WTC11 (cell line): ENCODE measurements around the gene LARP4B. TPM values are rescaled to one million over a fixed set of nuclear protein-coding genes. Genes with fewer than 3 reads are reported as not detected.

ENCODE experiments used
- ATAC-seq: fragments of 200-7000 bp; cut with Tn5 transposase; 2 replicates; pipeline ENCODE4 v1.10.0; 2021; ENCODE audit warnings: mild to moderate bottlenecking, moderate library complexity
- CTCF ChIA-PET: fragments of 300-600 bp; sonication (Branson Sonifier 250); formaldehyde crosslinking; loops from one replicate; lab custom pipeline; 2021; ENCODE audit warnings: antibody characterized with exemption; lab: Charles Lee
- POLR2A ChIA-PET: fragments of 350-600 bp; sonication (Branson Sonifier 250); formaldehyde crosslinking; loops from one replicate; lab custom pipeline; 2021; ENCODE audit warnings: antibody characterized with exemption; lab: Charles Lee
- DNase-seq: peaks from one replicate; pipeline ENCODE4 v3.0.0; 2021; ENCODE audit warnings: low spot score
- H3K27ac Mint-ChIP-seq: 2 replicates; pipeline ENCODE4 v1.8.0; 2021; ENCODE audit warnings: mixed read lengths
- H3K27me3 Mint-ChIP-seq: 2 replicates; pipeline ENCODE4 v1.8.0; 2021; ENCODE audit warnings: low read depth, mild to moderate bottlenecking, moderate library complexity, mixed read lengths
- H3K36me3 Mint-ChIP-seq: 2 replicates; pipeline ENCODE4 v1.8.0; 2021; ENCODE audit warnings: mixed read lengths
- H3K4me1 Mint-ChIP-seq: 2 replicates; pipeline ENCODE4 v1.8.0; 2022; ENCODE audit warnings: mixed read lengths
- H3K4me3 Mint-ChIP-seq: 2 replicates; pipeline ENCODE4 v1.8.0; 2021; ENCODE audit warnings: mild to moderate bottlenecking, moderate library complexity, mixed read lengths
- H3K9me3 Mint-ChIP-seq: 2 replicates; pipeline ENCODE4 v1.8.0; 2021; ENCODE audit warnings: mixed read lengths
- ARID4B ChIP-seq: sonication (generic); formaldehyde crosslinking; IDR thresholded peaks from 2 replicates; pipeline ENCODE4 v1.8.0; 2023; ENCODE audit warnings: missing genetic modification reagents, mild to moderate bottlenecking, borderline replicate concordance
- ELF4 ChIP-seq: sonication (generic); formaldehyde crosslinking; IDR thresholded peaks from 2 replicates; pipeline ENCODE4 v1.8.1; 2022; ENCODE audit warnings: low read depth, mild to moderate bottlenecking, moderate library complexity, missing genetic modification reagents
- ETV6 ChIP-seq: sonication (generic); formaldehyde crosslinking; IDR thresholded peaks from 2 replicates; pipeline ENCODE4 v1.8.1; 2022; ENCODE audit warnings: mild to moderate bottlenecking, missing genetic modification reagents
- FOXJ3 ChIP-seq: sonication (generic); formaldehyde crosslinking; IDR thresholded peaks from 2 replicates; pipeline ENCODE4 v1.9.0; 2021; ENCODE audit warnings: missing genetic modification reagents, mild to moderate bottlenecking, borderline replicate concordance
- IRF2 ChIP-seq: sonication (generic); formaldehyde crosslinking; IDR thresholded peaks from 2 replicates; pipeline ENCODE4 v1.8.0; 2022; ENCODE audit warnings: low read depth, missing genetic modification reagents, borderline replicate concordance
- NFATC4 ChIP-seq: fragments of 250-450 bp; sonication (Bioruptor Pico); IDR thresholded peaks from 2 replicates; pipeline ENCODE4 v1.9.0; 2021; ENCODE audit warnings: mild to moderate bottlenecking
- NR2C2 ChIP-seq: sonication (generic); formaldehyde crosslinking; IDR thresholded peaks from 2 replicates; pipeline ENCODE4 v1.8.0; 2022; ENCODE audit warnings: mild to moderate bottlenecking, missing genetic modification reagents
- OVOL2 ChIP-seq: fragments of 250-450 bp; sonication (Bioruptor Pico); IDR thresholded peaks from 2 replicates; pipeline ENCODE4 v1.9.0; 2021; ENCODE audit warnings: mild to moderate bottlenecking, borderline replicate concordance
- PRDM15 ChIP-seq: sonication (generic); formaldehyde crosslinking; IDR thresholded peaks from 2 replicates; pipeline ENCODE4 v1.8.0; 2022; ENCODE audit warnings: missing genetic modification reagents
- PRRX2 ChIP-seq: fragments of 250-450 bp; sonication (Bioruptor Pico); IDR thresholded peaks from 2 replicates; pipeline ENCODE4 v1.8.0; 2021; ENCODE audit warnings: mild to moderate bottlenecking
- SMAD4 ChIP-seq: sonication (generic); formaldehyde crosslinking; IDR thresholded peaks from 2 replicates; pipeline ENCODE4 v1.8.0; 2022; ENCODE audit warnings: mild to moderate bottlenecking, missing genetic modification reagents
- TEAD4 ChIP-seq: sonication (generic); formaldehyde crosslinking; IDR thresholded peaks from 2 replicates; pipeline ENCODE4 v1.8.0; 2022; ENCODE audit warnings: mild to moderate bottlenecking, missing genetic modification reagents
- TP53 ChIP-seq: sonication (generic); formaldehyde crosslinking; IDR thresholded peaks from 2 replicates; pipeline ENCODE4 v1.8.1; 2023; ENCODE audit warnings: mild to moderate bottlenecking, missing genetic modification reagents
- ZNF263 ChIP-seq: sonication (generic); formaldehyde crosslinking; IDR thresholded peaks from 2 replicates; pipeline ENCODE4 v1.8.1; 2022; ENCODE audit warnings: low read depth, mild to moderate bottlenecking, moderate library complexity, missing genetic modification reagents
- total RNA-seq: library from RNA; stranded (reverse); gene quantifications from 3 replicates; pipeline ENCODE4 v1.2.3, GENCODE V29; 2021
- TF ChIP-seq, protein P1 (sequence below): fragments of 250-450 bp; sonication (Bioruptor Pico); IDR thresholded peaks from 2 replicates; pipeline ENCODE4 v2.1.2; 2022; ENCODE audit warnings: mild to moderate bottlenecking, moderate library complexity
- TF ChIP-seq, protein P2 (sequence below): sonication (generic); formaldehyde crosslinking; IDR thresholded peaks from 2 replicates; pipeline ENCODE4 v1.8.0; 2022; ENCODE audit warnings: mild to moderate bottlenecking, missing genetic modification reagents
- TF ChIP-seq, protein P3 (sequence below): fragments of 250-450 bp; sonication (Bioruptor Pico); IDR thresholded peaks from 2 replicates; pipeline ENCODE4 v1.9.0; 2021; ENCODE audit warnings: mild to moderate bottlenecking, borderline replicate concordance

The LARP4B gene
- total RNA-seq, 1 experiment from 2014 or later = 87.1 TPM

GRCh38 chr10:792083-792791, 139.3 kb downstream of the LARP4B start (continued):
- TF ChIP-seq OVOL2 (CRISPR knock-in tag) = no peak
- no peak for TF ChIP-seq ZNF263 (CRISPR knock-in tag)
- TF ChIP-seq NFATC4 (CRISPR knock-in tag) = no peak
- TF ChIP-seq SMAD4 = no peak
- TF ChIP-seq ETV6 = no peak

- ChIA-PET POLR2A (no interaction called here), CTCF (no interaction called here)
- peaks cover 12% of the 10 kb centered on the region for H3K36me3 Mint-ChIP-seq
- H3K4me3 Mint-ChIP-seq = no peak overlapping the region
- DNase-seq = no peak
- H3K27me3 Mint-ChIP-seq = peaks cover 8% of the 10 kb centered on the region
- no peaks in the 10 kb centered on the region for H3K4me1 Mint-ChIP-seq
- ATAC-seq = no peak
- peaks cover 13% of the 10 kb centered on the region for H3K9me3 Mint-ChIP-seq
- H3K27ac Mint-ChIP-seq = no peak overlapping the region
- TF ChIP-seq ZNF263 (CRISPR knock-in tag) (no peak), NR2C2 (CRISPR knock-in tag) (no peak), ARID4B (no peak), PRDM15 (CRISPR knock-in tag) (no peak), ELF4 (no peak), PRRX2 (no peak), TEAD4 (CRISPR knock-in tag) (no peak), TP53 (CRISPR knock-in tag) (no peak), FOXJ3 (CRISPR knock-in tag) (no peak), IRF2 (CRISPR knock-in tag) (no peak)
- TF ChIP-seq, protein P1, sequence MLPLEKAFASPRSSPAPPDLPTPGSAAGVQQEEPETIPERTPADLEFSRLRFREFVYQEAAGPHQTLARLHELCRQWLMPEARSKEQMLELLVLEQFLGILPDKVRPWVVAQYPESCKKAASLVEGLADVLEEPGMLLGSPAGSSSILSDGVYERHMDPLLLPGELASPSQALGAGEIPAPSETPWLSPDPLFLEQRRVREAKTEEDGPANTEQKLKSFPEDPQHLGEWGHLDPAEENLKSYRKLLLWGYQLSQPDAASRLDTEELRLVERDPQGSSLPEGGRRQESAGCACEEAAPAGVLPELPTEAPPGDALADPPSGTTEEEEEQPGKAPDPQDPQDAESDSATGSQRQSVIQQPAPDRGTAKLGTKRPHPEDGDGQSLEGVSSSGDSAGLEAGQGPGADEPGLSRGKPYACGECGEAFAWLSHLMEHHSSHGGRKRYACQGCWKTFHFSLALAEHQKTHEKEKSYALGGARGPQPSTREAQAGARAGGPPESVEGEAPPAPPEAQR (CRISPR knock-in tag) = no peak
- TF ChIP-seq, protein P2, sequence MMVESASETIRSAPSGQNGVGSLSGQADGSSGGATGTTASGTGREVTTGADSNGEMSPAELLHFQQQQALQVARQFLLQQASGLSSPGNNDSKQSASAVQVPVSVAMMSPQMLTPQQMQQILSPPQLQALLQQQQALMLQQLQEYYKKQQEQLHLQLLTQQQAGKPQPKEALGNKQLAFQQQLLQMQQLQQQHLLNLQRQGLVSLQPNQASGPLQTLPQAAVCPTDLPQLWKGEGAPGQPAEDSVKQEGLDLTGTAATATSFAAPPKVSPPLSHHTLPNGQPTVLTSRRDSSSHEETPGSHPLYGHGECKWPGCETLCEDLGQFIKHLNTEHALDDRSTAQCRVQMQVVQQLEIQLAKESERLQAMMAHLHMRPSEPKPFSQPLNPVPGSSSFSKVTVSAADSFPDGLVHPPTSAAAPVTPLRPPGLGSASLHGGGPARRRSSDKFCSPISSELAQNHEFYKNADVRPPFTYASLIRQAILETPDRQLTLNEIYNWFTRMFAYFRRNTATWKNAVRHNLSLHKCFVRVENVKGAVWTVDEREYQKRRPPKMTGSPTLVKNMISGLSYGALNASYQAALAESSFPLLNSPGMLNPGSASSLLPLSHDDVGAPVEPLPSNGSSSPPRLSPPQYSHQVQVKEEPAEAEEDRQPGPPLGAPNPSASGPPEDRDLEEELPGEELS = no peak
- TF ChIP-seq, protein P3, sequence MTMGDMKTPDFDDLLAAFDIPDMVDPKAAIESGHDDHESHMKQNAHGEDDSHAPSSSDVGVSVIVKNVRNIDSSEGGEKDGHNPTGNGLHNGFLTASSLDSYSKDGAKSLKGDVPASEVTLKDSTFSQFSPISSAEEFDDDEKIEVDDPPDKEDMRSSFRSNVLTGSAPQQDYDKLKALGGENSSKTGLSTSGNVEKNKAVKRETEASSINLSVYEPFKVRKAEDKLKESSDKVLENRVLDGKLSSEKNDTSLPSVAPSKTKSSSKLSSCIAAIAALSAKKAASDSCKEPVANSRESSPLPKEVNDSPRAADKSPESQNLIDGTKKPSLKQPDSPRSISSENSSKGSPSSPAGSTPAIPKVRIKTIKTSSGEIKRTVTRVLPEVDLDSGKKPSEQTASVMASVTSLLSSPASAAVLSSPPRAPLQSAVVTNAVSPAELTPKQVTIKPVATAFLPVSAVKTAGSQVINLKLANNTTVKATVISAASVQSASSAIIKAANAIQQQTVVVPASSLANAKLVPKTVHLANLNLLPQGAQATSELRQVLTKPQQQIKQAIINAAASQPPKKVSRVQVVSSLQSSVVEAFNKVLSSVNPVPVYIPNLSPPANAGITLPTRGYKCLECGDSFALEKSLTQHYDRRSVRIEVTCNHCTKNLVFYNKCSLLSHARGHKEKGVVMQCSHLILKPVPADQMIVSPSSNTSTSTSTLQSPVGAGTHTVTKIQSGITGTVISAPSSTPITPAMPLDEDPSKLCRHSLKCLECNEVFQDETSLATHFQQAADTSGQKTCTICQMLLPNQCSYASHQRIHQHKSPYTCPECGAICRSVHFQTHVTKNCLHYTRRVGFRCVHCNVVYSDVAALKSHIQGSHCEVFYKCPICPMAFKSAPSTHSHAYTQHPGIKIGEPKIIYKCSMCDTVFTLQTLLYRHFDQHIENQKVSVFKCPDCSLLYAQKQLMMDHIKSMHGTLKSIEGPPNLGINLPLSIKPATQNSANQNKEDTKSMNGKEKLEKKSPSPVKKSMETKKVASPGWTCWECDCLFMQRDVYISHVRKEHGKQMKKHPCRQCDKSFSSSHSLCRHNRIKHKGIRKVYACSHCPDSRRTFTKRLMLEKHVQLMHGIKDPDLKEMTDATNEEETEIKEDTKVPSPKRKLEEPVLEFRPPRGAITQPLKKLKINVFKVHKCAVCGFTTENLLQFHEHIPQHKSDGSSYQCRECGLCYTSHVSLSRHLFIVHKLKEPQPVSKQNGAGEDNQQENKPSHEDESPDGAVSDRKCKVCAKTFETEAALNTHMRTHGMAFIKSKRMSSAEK (CRISPR knock-in tag) = no peak
- TF ChIP-seq, all 79 proteins: peak for 0
Measured at GRCh38 chr10:791639-792038, 139.9 kb downstream of the LARP4B start.
